K562 (cell line): ENCODE results near the gene CENPT. TPM values are rescaled to one million over a fixed set of nuclear protein-coding genes. Genes with fewer than 3 reads are reported as not detected.

ENCODE experiments used
- ATAC-seq: fragments of 200-7000 bp; cut with Tn5 transposase; 3 replicates; pipeline ENCODE4 v1.9.1; 2020; ENCODE audit warnings: moderate library complexity
- BruUV-seq: library from RNA; stranded (reverse); fragments of 400-500 nt; replicated peaks from 2 replicates; lab custom pipeline; 2021; lab: Mats Ljungman, UMichigan
- CTCF ChIA-PET: fragments of 300-600 bp; formaldehyde crosslinking; extraction: SDS; loops from one replicate; lab custom pipeline; 2021; ENCODE audit warnings: low intra/inter-chr PET ratio; lab: Yijun Ruan, JAX
- POLR2A ChIA-PET: fragments of 300-600, 350-650 bp; sonication (Branson Sonifier 250); formaldehyde crosslinking; extraction: SDS; loops from one replicate; lab custom pipeline; 2021; ENCODE audit warnings: antibody characterized with exemption, inconsistent platforms; lab: Yijun Ruan, JAX
- DNase-seq, 4 experiments: peaks; one replicate each; pipeline versions ENCODE4 v3.0.0 to v3.0.0-alpha.2; 2011 to 2018; ENCODE audit warnings: low spot score in 3 of 4, mixed read lengths in 3 of 4; ENCODE audit errors: extremely low read depth in 1 of 4
- FAIRE-seq: peaks from 2 replicates; lab custom pipeline; 2011; peaks lifted over from hg19 to GRCh38; lab: Jason Lieb, UNC
- H2AFZ ChIP-seq: 2 replicates; pipeline ENCODE4 v1.6.0; 2011; ENCODE audit warnings: low read depth, low read length, control low read depth, inconsistent platforms
- H3K27ac ChIP-seq: fragments of 200-600 bp; 3 replicates; pipeline ENCODE4 v1.8.0; 2011; ENCODE audit warnings: low read depth, mild to moderate bottlenecking, control low read depth, inconsistent platforms, low read length, moderate library complexity, mixed read lengths; ENCODE audit errors: extremely low read depth
- H3K27me3 ChIP-seq, 2 experiments: fragments of 300-600 bp in 1 of 2; 2 replicates in 1 of 2; 3 replicates in 1 of 2; pipeline versions ENCODE4 v1.6.0 to v1.8.0; 2011; ENCODE audit warnings: inconsistent platforms in 2 of 2, low read length in 2 of 2, mild to moderate bottlenecking in 1 of 2, mixed read lengths in 1 of 2, moderate library complexity in 1 of 2; ENCODE audit not compliant: control insufficient read depth in 2 of 2, insufficient read depth in 2 of 2
- H3K36me3 ChIP-seq: fragments of 300-600 bp; 3 replicates; pipeline ENCODE4 v1.8.0; 2011; ENCODE audit warnings: mild to moderate bottlenecking, low read length, inconsistent platforms; ENCODE audit not compliant: control insufficient read depth, insufficient read depth
- H3K4me1 ChIP-seq, 2 experiments: fragments of 200-600 bp in 1 of 2; replicated peaks in 1 of 2; 2 replicates in 1 of 2; 3 replicates in 1 of 2; pipeline versions ENCODE4 v1.5.1 to v1.8.0; 2011; ENCODE audit warnings: inconsistent platforms in 2 of 2, low read length in 2 of 2, mild to moderate bottlenecking in 1 of 2, mixed read lengths in 1 of 2, moderate library complexity in 1 of 2; ENCODE audit not compliant: control insufficient read depth in 2 of 2, insufficient read depth in 2 of 2
- H3K4me2 ChIP-seq: 2 replicates; pipeline ENCODE4 v1.6.1; 2011; ENCODE audit warnings: low read length, control low read depth, inconsistent platforms, mixed read lengths; ENCODE audit not compliant: insufficient read depth
- H3K4me3 ChIP-seq: fragments of 200-600 bp; sonication (generic), shearing (Covaris generic); 2 replicates; pipeline ENCODE4 v1.5.1; 2016; ENCODE audit warnings: control low read depth, inconsistent platforms
- H3K79me2 ChIP-seq: fragments of 200-600 bp; 3 replicates; pipeline ENCODE4 v1.8.0; 2011; ENCODE audit warnings: low read length, inconsistent platforms; ENCODE audit not compliant: control insufficient read depth, insufficient read depth
- H3K9ac ChIP-seq, 2 experiments: 2 replicates each; pipeline versions ENCODE4 v1.6.0 to v1.6.1; 2011; ENCODE audit warnings: low read depth in 2 of 2, low read length in 2 of 2, control low read depth in 1 of 2, inconsistent platforms in 1 of 2, mild to moderate bottlenecking in 1 of 2, mixed read lengths in 1 of 2; ENCODE audit not compliant: insufficient read depth in 1 of 2
- H3K9me1 ChIP-seq: one replicate; pipeline ENCODE4 v1.6.0; 2011; ENCODE audit warnings: inconsistent platforms, mild to moderate bottlenecking, low read length, moderate library complexity; ENCODE audit not compliant: control insufficient read depth, insufficient read depth
- H3K9me3 ChIP-seq: replicated peaks from 2 replicates; pipeline ENCODE4 v1.5.1; 2011; ENCODE audit warnings: low read depth, low read length, inconsistent platforms; ENCODE audit not compliant: control insufficient read depth, insufficient read depth
- H4K20me1 ChIP-seq: replicated peaks from 2 replicates; pipeline ENCODE4 v1.6.1; 2011; ENCODE audit warnings: low read length, inconsistent platforms, mixed read lengths; ENCODE audit not compliant: control insufficient read depth, insufficient read depth
- ELF4 ChIP-seq: fragments of 450-650 bp; formaldehyde crosslinking; IDR thresholded peaks from 2 replicates; pipeline ENCODE4 v1.4.0; 2022; ENCODE audit warnings: missing genetic modification characterization
- HMG20A ChIP-seq: fragments of 450-650 bp; formaldehyde crosslinking; conservative IDR thresholded peaks from 2 replicates; pipeline ENCODE4 v1.4.0; 2020; ENCODE audit warnings: mild to moderate bottlenecking, mixed read lengths
- HSF4 ChIP-seq: fragments of 250-450 bp; sonication (Bioruptor Pico); IDR thresholded peaks from 2 replicates; pipeline ENCODE4 v2.1.2; 2022; ENCODE audit warnings: mild to moderate bottlenecking, moderate library complexity, borderline replicate concordance
- MITF ChIP-seq: IDR thresholded peaks from 2 replicates; pipeline ENCODE4 v1.6.1; 2014; ENCODE audit warnings: antibody characterized with exemption
- MXD1 ChIP-seq: fragments of 250-450 bp; sonication (Bioruptor Pico); IDR thresholded peaks from 2 replicates; pipeline ENCODE4 v1.8.0; 2021; ENCODE audit warnings: borderline replicate concordance, mild to moderate bottlenecking, moderate library complexity; ENCODE audit not compliant: poor library complexity, severe bottlenecking
- MYNN ChIP-seq, 2 experiments: sonication (generic); formaldehyde crosslinking in 1 of 2; IDR thresholded peaks; 2 replicates each; pipeline versions ENCODE4 v1.5.0 to v1.6.1; 2016 to 2020; ENCODE audit warnings: antibody characterized with exemption in 1 of 2, missing genetic modification reagents in 1 of 2
- NR2F6 ChIP-seq: fragments of 450-650 bp; formaldehyde crosslinking; IDR thresholded peaks from 2 replicates; pipeline ENCODE4 v1.4.0; 2020; ENCODE audit warnings: mild to moderate bottlenecking
- XRCC5 ChIP-seq: fragments of 200-400 bp; formaldehyde crosslinking; IDR thresholded peaks from 2 replicates; pipeline ENCODE4 v1.6.1; 2017; ENCODE audit warnings: low read depth, mild to moderate bottlenecking, low read length
- ZNF124 ChIP-seq: sonication (generic); formaldehyde crosslinking; IDR thresholded peaks from 2 replicates; pipeline ENCODE4 v1.8.1; 2022; ENCODE audit warnings: missing genetic modification reagents
- ZNF75A ChIP-seq: fragments of 450-650 bp; formaldehyde crosslinking; IDR thresholded peaks from 2 replicates; pipeline ENCODE4 v1.4.0; 2020; ENCODE audit warnings: mild to moderate bottlenecking
- WGBS: fragments of 100-300 bp; shearing (Covaris generic); methylation state at CpG from one replicate; pipeline ENCODE4 v1.1.6; 2016; ENCODE audit warnings: low coverage, mixed read lengths; ENCODE audit not compliant: insufficient coverage; ENCODE audit errors: missing lambda C conversion rate; 5-methylcytosine and 5-hydroxymethylcytosine counted together
- in situ Hi-C: fragments of 300-500 bp; cut with MboI; formaldehyde crosslinking; loops from 4 replicates; pipeline ENCODE4 v1.15.0; 2018; ENCODE audit warnings: inconsistent platforms, mixed read lengths
- intact Hi-C: fragments of 100-400 bp; cut with micrococcal nuclease; formaldehyde crosslinking; loops from 2 replicates; pipeline ENCODE4 v1.14.2; 2022
- polyA plus RNA-seq, 8 experiments: library from polyadenylated mRNA; depleted of rRNA in 4 of 8; stranded (reverse) in 5 of 8; unstranded in 3 of 8; fragments of >200 nt; fragmentation: Nextera tagmentation in 2 of 8; fragmentation: Illumina TruSeq in 1 of 8; extraction: Ambion mirVana in 2 of 8; extraction: Trizol in 1 of 8; gene quantifications; 2 replicates each; pipeline versions ENCODE4 v1.2.1 to v1.2.3, GENCODE V29; 2011 to 2014; ENCODE audit warnings: inconsistent platforms in 1 of 8, missing spikeins in 1 of 8
- total RNA-seq, 7 experiments: library from RNA; depleted of rRNA in 6 of 7; stranded (reverse); fragments of >200 nt in 6 of 7; fragmentation: Illumina TruSeq in 2 of 7; extraction: Trizol in 2 of 7; gene quantifications; 2 replicates each; pipeline versions ENCODE4 v1.2.1 to v1.2.3, GENCODE V29; 2011 to 2021; ENCODE audit warnings: low replicate concordance in 1 of 7

The CENPT gene
- total and polyA plus RNA-seq, 9 of the 15 experiments (the other 6 are each of a cell fraction or from before 2014, with no cell fraction given) = 3.6 to 94.2 (median 44.1) TPM

GRCh38 chr16:67803894-67804293 is 43.6 kb downstream of the CENPT start:
- in situ Hi-C loops = no loop called here
- BruUV-seq = no TSS peak
- Histone ChIP-seq H3K79me2 (peaks cover 55% of the 10 kb centered on the region), H2AFZ (no peak overlapping the region), H3K9me3 (no peaks in the 10 kb centered on the region), H4K20me1 (0 out of 2 replicates have a peak, but pooled peaks cover 5% of the 10 kb centered on the region), H3K27me3 (no peaks in the 10 kb centered on the region), H3K4me3 (no peak overlapping the region), H3K27ac (no peak overlapping the region), H3K4me2 (no peak overlapping the region), H3K4me1 (peaks cover 22 to 29% of the 10 kb centered on the region in 2 experiments; a peak in 4 of 5 replicates), H3K9ac (no peak overlapping the region), H3K36me3 (peaks cover 49% of the 10 kb centered on the region; the same call in 2 of the 3 replicates), H3K9me1 (no peaks in the 10 kb centered on the region)
- TF ChIP-seq ZNF75A (no peak), ELF4 (CRISPR knock-in tag) (no peak), MITF (no peak), HMG20A (CRISPR knock-in tag) (no peak), ZNF124 (no peak), XRCC5 (no peak), HSF4 (CRISPR knock-in tag) (no peak), MYNN (IDR thresholded peaks at IDR 0.05) (no peak), MYNN (CRISPR knock-in tag; IDR thresholded peaks at IDR 0.05) (no peak), NR2F6 (CRISPR knock-in tag) (no peak), MXD1 (CRISPR knock-in tag) (no peak)
- no peak for DNase-seq
- CTCF ChIA-PET = no interaction called here
- POLR2A ChIA-PET = interaction anchor here (0.7 kb wide), 2 partner anchors 18 to 130 kb away, joined by 3 read pairs; no protein-coding TSS in a partner anchor
- 95% methylated on average over 3 of the region's 3 CpGs for WGBS
- FAIRE-seq = no peak
- no peak for ATAC-seq
- intact Hi-C loops = no loop called here
